Hepatocyte (in vitro differentiated cells): ENCODE results near the gene RPL10A. TPM values are rescaled to one million over a fixed set of nuclear protein-coding genes. Genes with fewer than 3 reads are reported as not detected.

Source experiments
- DNase-seq: peaks from one replicate; pipeline ENCODE4 v3.0.0-alpha.2; 2016; ENCODE audit warnings: low spot score
- H2AFZ ChIP-seq: fragments of 200-600 bp; sonication (generic); 2 replicates; pipeline ENCODE4 v1.6.0; 2016; ENCODE audit warnings: antibody characterized with exemption, mild to moderate bottlenecking
- H3K27ac ChIP-seq: fragments of 200-600 bp; sonication (generic); 2 replicates; pipeline ENCODE4 v1.5.1; 2016; ENCODE audit warnings: mild to moderate bottlenecking
- H3K27me3 ChIP-seq: fragments of 200-600 bp; sonication (generic); 2 replicates; pipeline ENCODE4 v1.6.1; 2016
- H3K36me3 ChIP-seq: fragments of 200-600 bp; sonication (generic); replicated peaks from 2 replicates; pipeline ENCODE4 v1.5.1; 2016; ENCODE audit warnings: low read depth; ENCODE audit not compliant: insufficient read depth
- H3K4me1 ChIP-seq: fragments of 200-600 bp; sonication (generic); 2 replicates; pipeline ENCODE4 v1.5.1; 2016; ENCODE audit warnings: mild to moderate bottlenecking, moderate library complexity; ENCODE audit not compliant: insufficient read depth
- H3K4me2 ChIP-seq: fragments of 200-600 bp; sonication (generic); 2 replicates; pipeline ENCODE4 v1.6.0; 2016
- H3K4me3 ChIP-seq: fragments of 200-600 bp; sonication (generic); 2 replicates; pipeline ENCODE4 v1.5.1; 2016; ENCODE audit warnings: mild to moderate bottlenecking
- H3K79me2 ChIP-seq: fragments of 200-600 bp; sonication (generic); 2 replicates; pipeline ENCODE4 v1.6.0; 2017; ENCODE audit warnings: mild to moderate bottlenecking
- H3K9me2 ChIP-seq: fragments of 200-600 bp; sonication (generic); replicated peaks from 2 replicates; pipeline ENCODE4 v1.6.0; 2017; ENCODE audit warnings: mild to moderate bottlenecking; ENCODE audit not compliant: insufficient read depth
- H3K9me3 ChIP-seq: fragments of 200-600 bp; sonication (generic); 2 replicates; pipeline ENCODE4 v1.5.1; 2016; ENCODE audit warnings: low read depth, mild to moderate bottlenecking
- H4K20me1 ChIP-seq: fragments of 200-600 bp; sonication (generic); 2 replicates; pipeline ENCODE4 v1.6.0; 2016; ENCODE audit warnings: mild to moderate bottlenecking; ENCODE audit not compliant: insufficient read depth, poor library complexity, severe bottlenecking
- EZH2 ChIP-seq: fragments of 200-600 bp; sonication (generic); IDR thresholded peaks from 2 replicates; pipeline ENCODE4 v1.6.1; 2016; ENCODE audit warnings: antibody characterized with exemption, mild to moderate bottlenecking, borderline replicate concordance
- EZH2phosphoT487 ChIP-seq: fragments of 200-600 bp; sonication (generic); IDR thresholded peaks from one replicate; pipeline ENCODE4 v1.6.1; 2018; ENCODE audit warnings: antibody characterized with exemption, mild to moderate bottlenecking, low read depth, moderate library complexity; ENCODE audit not compliant: unreplicated experiment, severe bottlenecking
- WGBS: methylation state at CpG from one replicate; pipeline ENCODE4 v1.1.6; 2016; ENCODE audit warnings: low lambda C conversion rate; ENCODE audit errors: missing lambda C conversion rate; 5-methylcytosine and 5-hydroxymethylcytosine counted together
- polyA plus RNA-seq: library from polyadenylated mRNA; unstranded; fragments of >200 nt; fragmentation: Nextera tagmentation; extraction: Ambion mirVana; gene quantifications from 2 replicates; pipeline ENCODE4 v1.2.1, GENCODE V29; 2016
- total RNA-seq: library from RNA; depleted of rRNA; stranded (reverse); fragments of >200 nt; gene quantifications from 2 replicates; pipeline ENCODE4 v1.2.3, GENCODE V29; 2014
- TF ChIP-seq, protein P1 (sequence below): fragments of 200-600 bp; sonication (generic); IDR thresholded peaks from 2 replicates; pipeline ENCODE4 v1.5.1; 2016; ENCODE audit warnings: antibody characterized with exemption, mild to moderate bottlenecking; ENCODE audit not compliant: poor library complexity

The RPL10A gene
- total and polyA plus RNA-seq, 2 experiments from 2014 or later, result 308 to 1,102 TPM

DNA sequence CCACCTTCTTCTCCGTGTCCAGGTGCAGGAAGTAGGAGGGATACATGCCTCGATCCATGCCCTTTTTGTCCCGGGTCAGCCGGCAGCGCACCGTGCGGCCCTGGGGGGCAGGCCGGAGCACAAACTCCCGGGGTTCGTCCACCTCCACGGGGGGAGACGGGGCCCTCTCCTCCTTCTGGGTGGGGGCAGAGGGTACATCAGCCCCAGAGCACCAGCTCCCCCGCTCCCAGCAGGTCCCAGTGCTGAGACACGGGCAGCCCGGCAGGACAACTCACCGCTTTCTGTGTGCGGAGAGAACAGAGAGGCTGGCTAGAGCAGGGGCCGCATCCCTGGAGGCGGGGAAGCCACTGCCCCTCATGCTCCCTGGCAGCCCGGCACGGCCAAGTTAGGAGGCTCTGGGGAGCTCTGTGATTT lies 37.8 kb downstream of the RPL10A start:
- no peak for DNase-seq
- Histone ChIP-seq H3K9me2 (no peaks in the 10 kb centered on the region), H3K79me2 (no peaks in the 10 kb centered on the region), H3K9me3 (no peaks in the 10 kb centered on the region), H3K27me3 (no peaks in the 10 kb centered on the region), H3K4me3 (no peak overlapping the region), H3K4me2 (peak overlapping the region; percentile 51), H4K20me1 (no peaks in the 10 kb centered on the region), H3K27ac (no peak overlapping the region), H2AFZ (no peak overlapping the region), H3K4me1 (no peaks in the 10 kb centered on the region), H3K36me3 (no peaks in the 10 kb centered on the region)
- 46% methylated on average over 20 of the region's 21 CpGs for WGBS
- no peak for TF ChIP-seq EZH2
- TF ChIP-seq, protein P1, sequence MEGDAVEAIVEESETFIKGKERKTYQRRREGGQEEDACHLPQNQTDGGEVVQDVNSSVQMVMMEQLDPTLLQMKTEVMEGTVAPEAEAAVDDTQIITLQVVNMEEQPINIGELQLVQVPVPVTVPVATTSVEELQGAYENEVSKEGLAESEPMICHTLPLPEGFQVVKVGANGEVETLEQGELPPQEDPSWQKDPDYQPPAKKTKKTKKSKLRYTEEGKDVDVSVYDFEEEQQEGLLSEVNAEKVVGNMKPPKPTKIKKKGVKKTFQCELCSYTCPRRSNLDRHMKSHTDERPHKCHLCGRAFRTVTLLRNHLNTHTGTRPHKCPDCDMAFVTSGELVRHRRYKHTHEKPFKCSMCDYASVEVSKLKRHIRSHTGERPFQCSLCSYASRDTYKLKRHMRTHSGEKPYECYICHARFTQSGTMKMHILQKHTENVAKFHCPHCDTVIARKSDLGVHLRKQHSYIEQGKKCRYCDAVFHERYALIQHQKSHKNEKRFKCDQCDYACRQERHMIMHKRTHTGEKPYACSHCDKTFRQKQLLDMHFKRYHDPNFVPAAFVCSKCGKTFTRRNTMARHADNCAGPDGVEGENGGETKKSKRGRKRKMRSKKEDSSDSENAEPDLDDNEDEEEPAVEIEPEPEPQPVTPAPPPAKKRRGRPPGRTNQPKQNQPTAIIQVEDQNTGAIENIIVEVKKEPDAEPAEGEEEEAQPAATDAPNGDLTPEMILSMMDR, result no peak
- no peak for TF ChIP-seq EZH2phosphoT487

DNA sequence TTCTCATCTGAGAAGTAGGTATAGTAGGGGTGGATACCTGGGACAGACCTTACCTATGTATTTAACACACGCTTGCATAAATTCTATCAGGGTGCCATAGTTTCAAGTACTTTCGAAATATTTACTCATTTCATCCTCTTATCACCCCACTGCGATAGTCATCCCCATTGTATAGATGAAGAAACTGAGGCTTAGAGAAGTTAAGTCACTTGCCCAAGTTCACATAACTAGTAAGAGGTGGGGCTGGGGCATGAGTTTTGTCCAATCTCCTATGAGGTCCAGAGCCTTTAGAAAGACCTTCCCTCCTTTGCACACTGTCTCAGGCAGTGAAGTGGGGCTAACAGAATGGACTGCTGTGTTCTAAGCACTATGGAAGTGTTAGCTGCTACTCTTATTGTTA lies 38.3 kb downstream of the RPL10A start:
- Histone ChIP-seq H3K4me2 (no peak overlapping the region), H3K9me3 (no peaks in the 10 kb centered on the region), H3K79me2 (no peaks in the 10 kb centered on the region), H3K27me3 (no peaks in the 10 kb centered on the region), H3K4me3 (no peak overlapping the region), H3K9me2 (no peaks in the 10 kb centered on the region), H3K27ac (no peak overlapping the region), H3K4me1 (no peaks in the 10 kb centered on the region), H4K20me1 (no peaks in the 10 kb centered on the region), H3K36me3 (no peaks in the 10 kb centered on the region), H2AFZ (no peak overlapping the region)
- DNase-seq, result no peak
- TF ChIP-seq, protein P1, result no peak
- TF ChIP-seq EZH2, result no peak
- TF ChIP-seq EZH2phosphoT487, result no peak
- 92% methylated on average over 3 of the region's 3 CpGs for WGBS

DNA sequence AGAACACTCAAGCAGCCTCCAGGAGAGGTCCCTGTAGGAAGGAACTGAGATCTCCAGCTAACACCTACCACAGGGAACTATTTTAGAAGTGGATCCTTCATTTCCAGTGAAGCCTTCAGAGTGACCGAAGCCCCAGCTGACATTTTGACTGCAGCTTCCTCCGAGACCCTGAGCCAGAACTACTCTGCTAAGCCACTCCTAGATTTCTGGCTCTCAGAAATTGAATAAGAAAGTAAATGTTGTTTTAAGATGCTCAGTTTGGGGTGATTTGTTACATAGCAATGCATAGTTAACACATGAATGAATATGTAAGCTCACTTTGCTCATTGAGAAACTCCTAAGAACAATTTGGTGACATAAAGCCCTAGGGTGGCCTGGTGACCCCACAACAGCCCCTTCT lies 39.0 kb downstream of the RPL10A start:
- Histone ChIP-seq H3K4me1 (no peaks in the 10 kb centered on the region), H3K36me3 (no peaks in the 10 kb centered on the region), H3K27ac (no peak overlapping the region), H3K9me3 (no peaks in the 10 kb centered on the region), H3K27me3 (no peaks in the 10 kb centered on the region), H3K79me2 (no peaks in the 10 kb centered on the region), H3K4me2 (no peak overlapping the region), H3K9me2 (no peaks in the 10 kb centered on the region), H3K4me3 (no peak overlapping the region), H2AFZ (no peak overlapping the region), H4K20me1 (no peaks in the 10 kb centered on the region)
- TF ChIP-seq EZH2phosphoT487 (no peak), EZH2 (no peak)
- TF ChIP-seq, protein P1, result no peak
- no peak for DNase-seq
- WGBS, result 92% methylated on average over 2 of the region's 2 CpGs

DNA sequence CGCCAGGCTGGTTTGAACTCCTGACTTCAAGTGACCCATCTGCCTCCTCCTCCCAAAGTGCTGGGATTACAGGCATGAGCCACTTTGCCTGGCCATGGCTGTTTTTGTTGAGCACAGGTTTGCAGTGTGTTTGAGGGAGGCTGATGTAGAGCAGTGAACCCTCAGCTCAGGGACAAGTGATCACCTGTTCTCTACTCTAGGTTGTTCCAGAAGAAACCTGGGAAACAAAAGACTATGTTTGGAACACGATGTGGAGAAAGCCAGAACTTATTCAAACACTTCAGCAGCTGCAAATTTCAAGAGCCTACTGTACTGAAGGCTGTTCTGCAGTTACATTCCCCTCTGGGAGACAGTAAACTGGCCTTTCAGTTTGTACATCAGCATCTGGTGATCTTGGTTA lies 39.8 kb downstream of the RPL10A start:
- no peak for DNase-seq
- Histone ChIP-seq H2AFZ (no peak overlapping the region), H3K36me3 (no peaks in the 10 kb centered on the region), H3K27ac (no peak overlapping the region), H3K9me2 (no peaks in the 10 kb centered on the region), H4K20me1 (no peaks in the 10 kb centered on the region), H3K9me3 (no peaks in the 10 kb centered on the region), H3K79me2 (no peaks in the 10 kb centered on the region), H3K4me2 (no peak overlapping the region), H3K4me3 (no peak overlapping the region), H3K27me3 (no peaks in the 10 kb centered on the region), H3K4me1 (no peaks in the 10 kb centered on the region)
- WGBS, result 84% methylated on average over 2 of the region's 2 CpGs
- TF ChIP-seq EZH2phosphoT487 (no peak), EZH2 (no peak)
- TF ChIP-seq, protein P1, result no peak
